Rectal smooth muscle tissue (tissue), 1 donor: Measurements from ENCODE around the gene DMD.

Experiments
- H3K27ac ChIP-seq: one replicate; pipeline ENCODE4 v1.7.0; 2013; ENCODE audit warnings: low read depth, low read length, inconsistent platforms
- H3K27me3 ChIP-seq: one replicate; pipeline ENCODE4 v1.7.0; 2013; ENCODE audit warnings: low read length; ENCODE audit not compliant: control insufficient read depth, insufficient read depth
- H3K36me3 ChIP-seq: one replicate; pipeline ENCODE4 v1.7.0; 2013; ENCODE audit warnings: low read length; ENCODE audit not compliant: control insufficient read depth, insufficient read depth
- H3K4me1 ChIP-seq: one replicate; pipeline ENCODE4 v1.7.0; 2013; ENCODE audit warnings: low read length; ENCODE audit not compliant: control insufficient read depth, insufficient read depth
- H3K4me3 ChIP-seq: one replicate; pipeline ENCODE4 v1.7.0; 2013; ENCODE audit warnings: low read length
- H3K9ac ChIP-seq: one replicate; pipeline ENCODE4 v1.7.0; 2013; ENCODE audit warnings: low read length

Gene DMD

GRCh38 chrX:31670245-31670644, 1541.1 kb downstream of the DMD start:
- H3K4me1 ChIP-seq = no peaks in the 10 kb centered on the region
- H3K36me3 ChIP-seq = no peaks in the 10 kb centered on the region
- H3K9ac ChIP-seq = no peak overlapping the region
- H3K27me3 ChIP-seq = no peaks in the 10 kb centered on the region
- no peak overlapping the region for H3K4me3 ChIP-seq
- H3K27ac ChIP-seq = no peak overlapping the region

GRCh38 chrX:31665454-31665853, 1545.9 kb downstream of the DMD start:
- Histone ChIP-seq H3K4me3 (no peak overlapping the region), H3K36me3 (no peaks in the 10 kb centered on the region), H3K4me1 (no peaks in the 10 kb centered on the region), H3K27me3 (no peaks in the 10 kb centered on the region), H3K27ac (no peak overlapping the region), H3K9ac (no peak overlapping the region)

- Histone ChIP-seq H3K27me3 (no peaks in the 10 kb centered on the region), H3K27ac (no peak overlapping the region), H3K4me3 (no peak overlapping the region), H3K4me1 (no peaks in the 10 kb centered on the region), H3K36me3 (no peaks in the 10 kb centered on the region), H3K9ac (no peak overlapping the region)
These were observed 1548.2 kb downstream of the DMD start for GRCh38 chrX:31663172-31663571.

GRCh38 chrX:31661280-31661810, 1550.0 kb downstream of the DMD start:
- H3K4me3 ChIP-seq = no peak overlapping the region
- H3K4me1 ChIP-seq = no peaks in the 10 kb centered on the region
- no peaks in the 10 kb centered on the region for H3K27me3 ChIP-seq
- H3K9ac ChIP-seq = no peak overlapping the region
- H3K36me3 ChIP-seq = no peaks in the 10 kb centered on the region
- no peak overlapping the region for H3K27ac ChIP-seq

GRCh38 chrX:31658360-31658759, 1553.0 kb downstream of the DMD start:
- Histone ChIP-seq H3K4me3 (no peak overlapping the region), H3K9ac (no peak overlapping the region), H3K27ac (no peak overlapping the region), H3K27me3 (no peaks in the 10 kb centered on the region), H3K36me3 (no peaks in the 10 kb centered on the region), H3K4me1 (no peaks in the 10 kb centered on the region)

GRCh38 chrX:31656013-31656412, 1555.3 kb downstream of the DMD start:
- H3K4me3 ChIP-seq = no peak overlapping the region
- no peaks in the 10 kb centered on the region for H3K36me3 ChIP-seq
- no peak overlapping the region for H3K27ac ChIP-seq
- H3K9ac ChIP-seq = no peak overlapping the region
- no peaks in the 10 kb centered on the region for H3K27me3 ChIP-seq
- H3K4me1 ChIP-seq = no peaks in the 10 kb centered on the region

- Histone ChIP-seq H3K4me1 (no peaks in the 10 kb centered on the region), H3K36me3 (no peaks in the 10 kb centered on the region), H3K27me3 (no peaks in the 10 kb centered on the region), H3K9ac (no peak overlapping the region), H3K4me3 (no peak overlapping the region), H3K27ac (no peak overlapping the region)
These were observed 1557.9 kb downstream of the DMD start for GRCh38 chrX:31653422-31653821.

- Histone ChIP-seq H3K27ac (no peak overlapping the region), H3K36me3 (no peaks in the 10 kb centered on the region), H3K4me3 (no peak overlapping the region), H3K4me1 (no peaks in the 10 kb centered on the region), H3K9ac (no peak overlapping the region), H3K27me3 (no peaks in the 10 kb centered on the region)
These were observed 1558.7 kb downstream of the DMD start for GRCh38 chrX:31652650-31653049.

- no peaks in the 10 kb centered on the region for H3K36me3 ChIP-seq
- H3K27ac ChIP-seq = no peak overlapping the region
- H3K4me1 ChIP-seq = no peaks in the 10 kb centered on the region
- H3K27me3 ChIP-seq = no peaks in the 10 kb centered on the region
- no peak overlapping the region for H3K9ac ChIP-seq
- no peak overlapping the region for H3K4me3 ChIP-seq
These were observed 1562.1 kb downstream of the DMD start for GRCh38 chrX:31649201-31649600.

GRCh38 chrX:31633349-31633748, 1578.0 kb downstream of the DMD start:
- no peaks in the 10 kb centered on the region for H3K27me3 ChIP-seq

GRCh38 chrX:31629195-31629594, 1582.2 kb downstream of the DMD start:
- no peaks in the 10 kb centered on the region for H3K27me3 ChIP-seq
- H3K36me3 ChIP-seq = no peaks in the 10 kb centered on the region
- no peak overlapping the region for H3K27ac ChIP-seq
- no peaks in the 10 kb centered on the region for H3K4me1 ChIP-seq
- no peak overlapping the region for H3K9ac ChIP-seq
- H3K4me3 ChIP-seq = no peak overlapping the region

More at GRCh38 chrX:31633349-31633748, 1578.0 kb downstream of the DMD start:
- Histone ChIP-seq H3K4me1 (no peaks in the 10 kb centered on the region), H3K9ac (no peak overlapping the region), H3K4me3 (no peak overlapping the region), H3K27ac (no peak overlapping the region), H3K36me3 (no peaks in the 10 kb centered on the region)

- H3K27me3 ChIP-seq = no peaks in the 10 kb centered on the region
These were observed 1602.2 kb downstream of the DMD start for GRCh38 chrX:31609130-31609529.

GRCh38 chrX:31608638-31609037, 1602.7 kb downstream of the DMD start:
- H3K4me1 ChIP-seq = no peaks in the 10 kb centered on the region
- no peaks in the 10 kb centered on the region for H3K27me3 ChIP-seq
- no peak overlapping the region for H3K27ac ChIP-seq
- H3K36me3 ChIP-seq = no peaks in the 10 kb centered on the region
- H3K4me3 ChIP-seq = no peak overlapping the region
- H3K9ac ChIP-seq = no peak overlapping the region

More at GRCh38 chrX:31609130-31609529, 1602.2 kb downstream of the DMD start:
- Histone ChIP-seq H3K9ac (no peak overlapping the region), H3K27ac (no peak overlapping the region), H3K36me3 (no peaks in the 10 kb centered on the region), H3K4me3 (no peak overlapping the region), H3K4me1 (no peaks in the 10 kb centered on the region)
